HepG2 (cell line): Measurements from ENCODE around the gene ANKLE1. TPM values are rescaled to one million over a fixed set of nuclear protein-coding genes. Genes with fewer than 3 reads are reported as not detected.

ENCODE experiments used
- ATF7-NPFF ChIP-seq: sonication (generic); formaldehyde crosslinking; IDR thresholded peaks from 2 replicates; pipeline ENCODE4 v1.8.1; 2023; ENCODE audit warnings: mild to moderate bottlenecking, low read depth, missing genetic modification reagents, moderate library complexity
- FOXP4 ChIP-seq: sonication (generic); formaldehyde crosslinking; IDR thresholded peaks from 2 replicates; pipeline ENCODE4 v1.4.0; 2020; ENCODE audit warnings: missing genetic modification reagents
- GATAD1 ChIP-seq: IDR thresholded peaks from 2 replicates; pipeline ENCODE4 v1.6.1; 2016; ENCODE audit warnings: missing genetic modification reagents, missing compliant biosample characterization
- KDM3A ChIP-seq: IDR thresholded peaks from 2 replicates; pipeline ENCODE4 v1.6.1; 2018; ENCODE audit warnings: low read depth, missing compliant biosample characterization
- MEIS2 ChIP-seq: sonication (generic); formaldehyde crosslinking; IDR thresholded peaks from 2 replicates; pipeline ENCODE4 v1.9.0; 2021; ENCODE audit warnings: mild to moderate bottlenecking, missing genetic modification reagents
- RBM39 ChIP-seq: fragments of 200-400 bp; formaldehyde crosslinking; IDR thresholded peaks from one replicate; pipeline ENCODE4 v1.6.1; 2018; ENCODE audit warnings: antibody characterized with exemption, mild to moderate bottlenecking, low read depth, low read length; ENCODE audit not compliant: poor library complexity, severe bottlenecking
- ZBTB4 ChIP-seq: sonication (generic); formaldehyde crosslinking; IDR thresholded peaks from 2 replicates; pipeline ENCODE4 v1.4.0; 2020; ENCODE audit warnings: missing genetic modification reagents, mild to moderate bottlenecking, borderline replicate concordance
- ZFY ChIP-seq: sonication (generic); formaldehyde crosslinking; IDR thresholded peaks from 2 replicates; pipeline ENCODE4 v1.4.0; 2020; ENCODE audit warnings: missing genetic modification reagents
- ZNF274 ChIP-seq: sonication (generic); formaldehyde crosslinking; IDR thresholded peaks from 2 replicates; pipeline ENCODE4 v1.5.1; 2020; ENCODE audit warnings: mild to moderate bottlenecking, missing genetic modification reagents
- ZNF556 ChIP-seq: sonication (generic); formaldehyde crosslinking; IDR thresholded peaks from 2 replicates; pipeline ENCODE4 v1.4.0; 2020; ENCODE audit warnings: mild to moderate bottlenecking, missing genetic modification reagents, borderline replicate concordance
- ZNF781 ChIP-seq: sonication (generic); formaldehyde crosslinking; IDR thresholded peaks from 2 replicates; pipeline ENCODE4 v1.5.1; 2020; ENCODE audit warnings: borderline replicate concordance, mild to moderate bottlenecking, missing genetic modification reagents; ENCODE audit errors: not compliant biosample characterization
- ZNF782 ChIP-seq: sonication (generic); formaldehyde crosslinking; IDR thresholded peaks from 2 replicates; pipeline ENCODE4 v1.4.0; 2020; ENCODE audit warnings: missing genetic modification reagents, mild to moderate bottlenecking, borderline replicate concordance
- polyA plus RNA-seq, 8 experiments: library from polyadenylated mRNA; depleted of rRNA in 3 of 8; stranded (reverse) in 7 of 8; unstranded in 1 of 8; fragments of >200 nt; fragmentation: Illumina TruSeq in 4 of 8; extraction: Trizol in 4 of 8; gene quantifications; 2 replicates each; pipeline versions ENCODE4 v1.2.1 to v1.2.3, GENCODE V29; 2011 to 2016; ENCODE audit warnings: low read depth in 4 of 8, missing spikeins in 1 of 8, mixed read lengths in 1 of 8; ENCODE audit not compliant: insufficient read depth in 1 of 8
- total RNA-seq, 5 experiments: library from RNA; depleted of rRNA; stranded (reverse); fragments of >200 nt; fragmentation: Illumina TruSeq; extraction: Trizol; gene quantifications; 2 replicates each; pipeline ENCODE4 v1.2.3, GENCODE V29; 2016; ENCODE audit warnings: low read depth in 1 of 5
- TF ChIP-seq, protein P1 (sequence below): sonication (generic); formaldehyde crosslinking; IDR thresholded peaks from 2 replicates; pipeline ENCODE4 v1.4.0; 2020; ENCODE audit warnings: missing genetic modification reagents
- TF ChIP-seq, protein P2 (sequence below): IDR thresholded peaks from 2 replicates; pipeline ENCODE4 v1.6.1; 2016
- TF ChIP-seq, protein P3 (sequence below): sonication (generic); formaldehyde crosslinking; IDR thresholded peaks from 2 replicates; pipeline ENCODE4 v1.4.0; 2020; ENCODE audit warnings: missing genetic modification reagents, borderline replicate concordance

The ANKLE1 gene
- total and polyA plus RNA-seq, 2 of the 13 experiments (the other 11 are each of a cell fraction or from before 2014, with no cell fraction given): 0.69 to 1.5 TPM

DNA sequence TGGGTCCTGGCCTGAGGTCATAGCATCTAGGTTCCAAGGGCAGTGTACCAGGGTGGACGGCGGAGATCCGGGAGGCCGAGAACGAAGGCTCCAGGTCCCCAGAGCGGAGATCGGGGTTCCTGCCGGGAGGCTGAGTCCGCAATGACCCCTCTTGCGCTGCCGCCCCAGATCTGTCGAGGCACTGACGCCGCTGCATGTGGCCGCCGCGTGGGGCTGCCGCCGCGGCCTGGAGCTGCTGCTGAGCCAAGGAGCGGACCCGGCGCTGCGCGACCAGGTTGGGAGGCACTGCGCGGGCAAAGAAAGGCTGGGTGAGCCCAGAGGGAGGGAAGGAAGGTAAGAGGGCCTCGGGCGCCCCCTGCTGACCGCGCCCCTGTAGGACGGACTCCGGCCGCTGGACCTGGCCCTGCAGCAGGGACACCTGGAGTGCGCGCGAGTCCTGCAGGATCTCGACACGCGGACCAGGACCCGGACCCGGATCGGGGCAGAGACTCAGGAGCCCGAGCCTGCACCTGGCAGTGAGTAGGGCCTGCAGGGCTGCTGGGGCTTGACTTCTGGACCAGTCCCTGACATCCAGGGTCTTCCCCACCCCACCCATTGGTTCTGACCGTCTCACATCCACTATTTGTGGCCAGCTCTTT, 906 bp downstream of the ANKLE1 start (continued):
- peak; percentile 56 for TF ChIP-seq ZNF781 (CRISPR knock-in tag)
- 0 out of 2 replicates have a peak, but pooled peaks have one; percentile 38 for TF ChIP-seq ZNF782
- TF ChIP-seq MEIS2: no peak
- peak; percentile 67; the same call in 1 of the 2 replicates for TF ChIP-seq KDM3A (CRISPR knock-in tag)
- TF ChIP-seq ZNF274: 0 out of 2 replicates have a peak, but pooled peaks have one; percentile 37
- peak; percentile 58; the same call in 1 of the 2 replicates for TF ChIP-seq ATF7-NPFF (CRISPR knock-in tag)
- TF ChIP-seq ZNF556: peak; percentile 24; the same call in 1 of the 2 replicates
- TF ChIP-seq, protein P1, sequence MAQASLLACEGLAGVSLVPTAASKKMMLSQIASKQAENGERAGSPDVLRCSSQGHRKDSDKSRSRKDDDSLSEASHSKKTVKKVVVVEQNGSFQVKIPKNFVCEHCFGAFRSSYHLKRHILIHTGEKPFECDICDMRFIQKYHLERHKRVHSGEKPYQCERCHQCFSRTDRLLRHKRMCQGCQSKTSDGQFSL: no peak
- TF ChIP-seq GATAD1 (CRISPR knock-in tag): peak; percentile 38; the same call in 1 of the 2 replicates
- no peak for TF ChIP-seq RBM39
- TF ChIP-seq, protein P2, sequence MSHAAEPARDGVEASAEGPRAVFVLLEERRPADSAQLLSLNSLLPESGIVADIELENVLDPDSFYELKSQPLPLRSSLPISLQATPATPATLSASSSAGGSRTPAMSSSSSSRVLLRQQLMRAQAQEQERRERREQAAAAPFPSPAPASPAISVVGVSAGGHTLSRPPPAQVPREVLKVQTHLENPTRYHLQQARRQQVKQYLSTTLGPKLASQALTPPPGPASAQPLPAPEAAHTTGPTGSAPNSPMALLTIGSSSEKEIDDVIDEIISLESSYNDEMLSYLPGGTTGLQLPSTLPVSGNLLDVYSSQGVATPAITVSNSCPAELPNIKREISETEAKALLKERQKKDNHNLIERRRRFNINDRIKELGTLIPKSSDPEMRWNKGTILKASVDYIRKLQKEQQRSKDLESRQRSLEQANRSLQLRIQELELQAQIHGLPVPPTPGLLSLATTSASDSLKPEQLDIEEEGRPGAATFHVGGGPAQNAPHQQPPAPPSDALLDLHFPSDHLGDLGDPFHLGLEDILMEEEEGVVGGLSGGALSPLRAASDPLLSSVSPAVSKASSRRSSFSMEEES (CRISPR knock-in tag): no peak
- TF ChIP-seq, protein P3, sequence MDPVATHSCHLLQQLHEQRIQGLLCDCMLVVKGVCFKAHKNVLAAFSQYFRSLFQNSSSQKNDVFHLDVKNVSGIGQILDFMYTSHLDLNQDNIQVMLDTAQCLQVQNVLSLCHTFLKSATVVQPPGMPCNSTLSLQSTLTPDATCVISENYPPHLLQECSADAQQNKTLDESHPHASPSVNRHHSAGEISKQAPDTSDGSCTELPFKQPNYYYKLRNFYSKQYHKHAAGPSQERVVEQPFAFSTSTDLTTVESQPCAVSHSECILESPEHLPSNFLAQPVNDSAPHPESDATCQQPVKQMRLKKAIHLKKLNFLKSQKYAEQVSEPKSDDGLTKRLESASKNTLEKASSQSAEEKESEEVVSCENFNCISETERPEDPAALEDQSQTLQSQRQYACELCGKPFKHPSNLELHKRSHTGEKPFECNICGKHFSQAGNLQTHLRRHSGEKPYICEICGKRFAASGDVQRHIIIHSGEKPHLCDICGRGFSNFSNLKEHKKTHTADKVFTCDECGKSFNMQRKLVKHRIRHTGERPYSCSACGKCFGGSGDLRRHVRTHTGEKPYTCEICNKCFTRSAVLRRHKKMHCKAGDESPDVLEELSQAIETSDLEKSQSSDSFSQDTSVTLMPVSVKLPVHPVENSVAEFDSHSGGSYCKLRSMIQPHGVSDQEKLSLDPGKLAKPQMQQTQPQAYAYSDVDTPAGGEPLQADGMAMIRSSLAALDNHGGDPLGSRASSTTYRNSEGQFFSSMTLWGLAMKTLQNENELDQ: no peak
- 0 out of 2 replicates have a peak, but pooled peaks have one; percentile 53 for TF ChIP-seq ZBTB4 (CRISPR knock-in tag)
- TF ChIP-seq ZFY (CRISPR knock-in tag): peak; percentile 77
- TF ChIP-seq FOXP4 (CRISPR knock-in tag): 0 out of 2 replicates have a peak, but pooled peaks have one; percentile 13
